ENCODE measurements around the gene ZNF692.
"Not testable (repeated sequence)": the region's sequence is repeated elsewhere in the genome, so short reads cannot be mapped to it uniquely, and the experiment has no call there.

ZNF692 gene, protein sequence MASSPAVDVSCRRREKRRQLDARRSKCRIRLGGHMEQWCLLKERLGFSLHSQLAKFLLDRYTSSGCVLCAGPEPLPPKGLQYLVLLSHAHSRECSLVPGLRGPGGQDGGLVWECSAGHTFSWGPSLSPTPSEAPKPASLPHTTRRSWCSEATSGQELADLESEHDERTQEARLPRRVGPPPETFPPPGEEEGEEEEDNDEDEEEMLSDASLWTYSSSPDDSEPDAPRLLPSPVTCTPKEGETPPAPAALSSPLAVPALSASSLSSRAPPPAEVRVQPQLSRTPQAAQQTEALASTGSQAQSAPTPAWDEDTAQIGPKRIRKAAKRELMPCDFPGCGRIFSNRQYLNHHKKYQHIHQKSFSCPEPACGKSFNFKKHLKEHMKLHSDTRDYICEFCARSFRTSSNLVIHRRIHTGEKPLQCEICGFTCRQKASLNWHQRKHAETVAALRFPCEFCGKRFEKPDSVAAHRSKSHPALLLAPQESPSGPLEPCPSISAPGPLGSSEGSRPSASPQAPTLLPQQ

DNA sequence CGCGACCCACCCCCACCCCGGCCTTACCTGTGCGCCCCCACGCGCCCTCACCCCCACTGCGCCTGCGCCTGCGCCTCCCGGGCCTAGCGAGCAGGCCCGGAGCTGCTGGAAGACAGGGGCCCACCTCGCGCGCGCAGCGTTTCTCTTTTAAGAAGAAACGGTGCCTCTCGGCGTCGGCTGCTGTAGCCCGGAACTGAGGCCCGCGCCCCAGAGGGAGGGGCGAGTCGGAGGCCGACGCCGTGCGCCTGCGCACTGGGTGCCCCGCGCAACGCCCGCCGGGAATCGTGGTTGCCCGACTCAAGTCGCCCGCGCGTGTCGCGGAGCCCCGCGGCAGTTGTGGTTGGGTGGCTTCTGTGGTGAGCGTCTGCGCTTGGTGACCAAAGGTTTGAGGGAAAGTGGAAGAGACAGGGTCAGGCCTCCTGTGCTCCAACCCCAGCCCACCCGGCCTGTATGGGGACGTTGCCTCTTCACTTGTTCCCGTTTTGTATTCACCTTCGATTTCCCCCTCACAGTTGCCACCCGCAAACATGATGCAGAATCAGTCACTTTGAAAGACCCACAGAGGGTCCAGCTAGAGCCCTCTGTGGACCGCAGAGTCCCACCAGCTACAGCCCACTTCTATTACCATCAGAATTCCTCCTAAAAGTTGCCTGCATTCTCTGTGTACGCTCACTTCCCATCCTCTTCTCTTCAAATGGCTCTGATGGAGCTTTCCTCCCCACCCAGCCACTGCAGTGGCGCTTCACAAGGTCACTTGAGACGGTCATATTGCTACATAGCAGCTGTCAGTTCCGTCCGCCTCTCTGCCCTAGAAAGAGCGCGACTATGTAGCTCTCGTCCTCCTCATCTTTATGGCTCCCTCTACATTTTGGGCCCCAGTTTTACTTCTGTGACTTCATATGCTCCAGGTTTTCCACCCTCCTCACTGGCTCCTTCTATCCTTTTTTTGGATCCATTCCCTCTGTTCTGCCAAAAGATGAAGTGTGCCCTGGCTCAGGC is at the start of gene ZNF692:
Gene ZNF692, minus strand, starts transcription at position 195 of the 999 bp plus-strand sequence. CDS start 776 bp downstream, outside the sequence.
- DNase-seq (ENCODE audit: low spot score): peak; percentile 99

DNA sequence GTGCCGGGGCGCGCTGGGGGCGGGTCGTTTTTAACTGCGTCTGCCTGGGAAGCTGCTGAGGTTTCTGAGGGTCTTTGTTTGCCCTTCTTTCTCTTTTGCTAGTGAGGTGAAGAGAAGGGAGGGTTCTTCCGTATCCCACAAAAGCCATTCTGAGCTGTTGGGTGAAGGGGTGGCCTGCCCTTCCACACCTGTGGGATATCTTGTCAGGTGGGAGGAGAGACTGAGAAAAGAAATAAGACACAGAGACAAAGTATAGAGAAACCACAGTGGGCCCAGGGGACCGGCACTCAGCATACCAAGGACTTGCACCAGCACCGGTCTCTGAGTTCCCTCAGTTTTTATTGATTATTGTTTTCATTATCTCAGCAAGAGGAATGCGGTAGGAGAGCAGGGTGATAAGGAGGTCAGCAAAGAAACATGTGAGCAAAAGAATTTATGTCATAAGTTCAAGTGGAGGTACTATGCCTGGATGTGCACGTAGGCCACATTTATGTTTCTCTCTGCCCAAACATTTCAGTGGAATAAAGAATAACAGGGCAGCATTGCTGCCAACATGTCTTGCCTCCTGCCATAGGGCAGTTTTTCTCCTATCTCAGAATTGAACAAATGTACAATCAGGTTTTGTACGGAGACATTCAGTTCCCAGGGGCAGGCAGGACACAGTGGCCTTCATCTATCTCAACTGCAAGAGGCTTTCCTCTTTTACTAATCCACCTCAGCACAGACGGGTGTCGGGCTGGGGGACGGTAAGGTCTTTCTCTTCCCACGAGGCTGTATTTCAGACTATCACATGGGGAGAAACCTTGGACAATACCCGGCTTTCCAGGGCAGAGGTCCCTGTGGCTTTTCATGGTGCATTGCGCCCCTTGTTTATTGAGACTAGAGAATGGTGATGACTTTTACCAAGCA is 48.1 kb upstream of the ZNF692 start:
- no peak for DNase-seq (ENCODE audit: low spot score)

DNA sequence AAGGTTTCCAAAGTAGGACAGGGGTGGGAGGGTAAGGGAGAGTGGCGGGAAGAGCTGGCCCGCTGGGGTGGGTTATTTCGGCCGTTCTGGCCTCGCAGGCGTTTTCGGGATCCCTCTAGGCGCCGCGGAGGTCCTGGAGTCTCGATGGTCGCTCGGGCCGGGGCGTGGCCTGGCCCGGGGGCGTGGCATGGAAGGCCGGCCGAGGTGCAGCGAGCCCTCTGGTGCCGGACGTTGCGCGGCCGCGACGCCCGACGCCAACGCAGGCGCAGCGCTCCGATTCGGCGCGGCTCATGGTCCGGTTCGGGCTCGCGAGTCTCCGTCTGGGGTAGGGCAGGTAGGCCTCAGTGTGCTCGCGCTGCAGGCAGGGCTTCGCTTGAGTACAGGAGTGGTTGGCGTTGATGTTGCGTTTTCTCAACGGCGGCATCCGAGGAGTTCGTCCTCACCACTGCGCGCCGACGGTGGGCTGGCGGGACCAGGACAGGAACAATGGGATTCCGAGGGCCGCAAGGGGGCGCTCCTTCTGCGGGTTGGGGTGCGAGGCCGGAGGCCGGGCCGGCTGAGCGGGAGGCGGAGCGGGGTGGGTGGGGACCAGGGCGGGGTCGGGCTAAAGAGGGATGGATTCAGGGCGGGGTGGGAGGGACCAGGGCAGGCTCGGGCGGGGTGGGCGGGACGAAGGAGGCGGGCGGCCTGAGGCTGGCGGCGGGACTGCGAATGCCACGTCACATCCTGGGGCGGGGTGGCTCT is 47.3 kb upstream of the ZNF692 start, which contains the start of gene PGBD2:
Gene PGBD2, plus strand, starts transcription at position 227 of the 744 bp plus-strand sequence. CDS start 7,628 bp downstream, outside the sequence.
- peak; percentile 99 for DNase-seq (ENCODE audit: low spot score)

DNA sequence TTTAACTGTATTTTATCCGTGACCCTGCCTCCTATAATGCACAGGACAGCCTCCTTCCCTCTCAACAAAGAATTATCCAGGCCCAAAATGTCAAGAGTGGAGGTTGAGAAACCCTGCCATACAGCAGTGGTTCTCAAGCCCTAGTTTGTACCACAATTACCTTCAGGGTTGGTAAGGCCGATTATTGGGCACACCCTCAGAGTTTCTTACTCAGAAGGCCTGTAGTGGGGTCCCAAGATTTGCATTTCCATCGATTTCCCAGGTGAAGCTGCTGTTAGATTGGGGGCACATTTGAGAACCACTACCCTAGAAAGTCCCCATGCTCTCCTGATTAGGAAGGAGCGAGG is 46.8 kb upstream of the ZNF692 start:
- no peak for DNase-seq (ENCODE audit: low spot score)

- no peak for DNase-seq (ENCODE audit: low spot score)
Observed at GRCh38 chr1:248904437-248905216, 45.7 kb upstream of the ZNF692 start.

- DNase-seq (ENCODE audit: low spot score): no peak
Observed at GRCh38 chr1:248901578-248901977, 42.7 kb upstream of the ZNF692 start.

- no peak for DNase-seq (ENCODE audit: low spot score)
Observed at GRCh38 chr1:248900637-248901036, 41.8 kb upstream of the ZNF692 start.

DNA sequence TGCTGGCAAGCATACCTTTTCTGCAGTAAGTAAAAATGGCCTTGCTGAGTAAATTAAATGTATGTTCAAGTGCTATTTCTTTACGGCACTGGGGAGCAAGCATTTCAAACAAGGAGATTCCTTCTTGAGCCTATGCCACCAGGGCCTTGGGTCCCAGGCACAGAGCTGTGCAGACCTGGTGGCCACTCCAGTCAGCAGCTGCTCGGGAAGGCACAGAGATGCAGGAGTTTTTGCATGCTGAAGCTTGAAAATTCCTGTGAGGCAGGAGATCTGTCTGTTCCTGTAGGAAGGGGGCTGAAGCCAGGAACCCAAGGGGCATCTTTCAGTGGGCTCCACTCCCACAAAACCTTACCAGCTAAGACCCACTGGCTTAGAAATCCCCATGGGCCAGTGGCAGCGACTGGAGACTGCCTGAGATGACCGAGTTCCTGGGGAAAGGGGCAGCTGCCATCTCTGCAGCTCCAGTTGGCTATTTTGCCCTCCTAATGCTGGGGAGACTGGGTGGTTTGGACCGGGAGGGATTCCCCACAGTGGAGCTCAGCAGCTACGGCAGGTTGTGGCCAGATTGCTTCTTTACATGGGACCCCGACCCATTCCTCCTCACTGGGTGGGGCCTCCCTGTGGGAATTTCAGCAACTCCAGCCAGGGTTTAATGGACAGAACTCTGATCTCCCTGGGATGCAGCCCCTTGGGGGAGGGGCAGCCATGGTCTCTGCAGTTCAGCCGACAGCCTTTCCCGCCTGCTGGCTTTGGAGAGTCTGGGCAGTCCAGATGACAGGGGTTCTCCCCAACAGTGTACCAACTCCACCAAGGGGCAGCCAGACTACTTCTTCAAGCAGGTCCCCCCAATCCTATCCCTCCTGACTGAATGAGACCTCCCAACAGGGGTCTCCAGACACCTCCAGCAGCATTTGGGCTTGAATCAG is 38.8 kb upstream of the ZNF692 start:
- DNase-seq (ENCODE audit: low spot score): no peak

DNA sequence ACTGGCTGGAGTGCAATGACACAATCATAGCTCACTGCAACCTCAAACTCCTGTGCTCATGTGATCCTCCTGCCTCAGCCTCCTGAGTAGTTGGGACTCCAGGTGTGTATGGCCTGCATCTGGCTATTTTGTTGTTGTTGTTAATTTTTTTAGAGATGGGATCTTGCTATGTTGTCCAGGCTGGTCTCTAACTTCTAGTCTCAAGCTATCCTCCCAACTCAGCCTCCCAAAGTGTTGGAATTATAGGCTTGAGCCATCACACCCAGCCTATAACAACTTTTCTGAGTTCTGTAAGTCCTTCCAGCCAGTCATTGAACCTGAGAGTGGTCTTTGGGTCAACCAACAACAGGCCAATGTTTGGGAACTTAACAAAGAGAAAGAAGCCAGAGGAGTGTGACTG is 36.0 kb upstream of the ZNF692 start:
- DNase-seq (ENCODE audit: low spot score): no peak

GRCh38 chr1:248892590-248892989 is 33.7 kb upstream of the ZNF692 start:
- DNase-seq (ENCODE audit: low spot score): no peak

DNA sequence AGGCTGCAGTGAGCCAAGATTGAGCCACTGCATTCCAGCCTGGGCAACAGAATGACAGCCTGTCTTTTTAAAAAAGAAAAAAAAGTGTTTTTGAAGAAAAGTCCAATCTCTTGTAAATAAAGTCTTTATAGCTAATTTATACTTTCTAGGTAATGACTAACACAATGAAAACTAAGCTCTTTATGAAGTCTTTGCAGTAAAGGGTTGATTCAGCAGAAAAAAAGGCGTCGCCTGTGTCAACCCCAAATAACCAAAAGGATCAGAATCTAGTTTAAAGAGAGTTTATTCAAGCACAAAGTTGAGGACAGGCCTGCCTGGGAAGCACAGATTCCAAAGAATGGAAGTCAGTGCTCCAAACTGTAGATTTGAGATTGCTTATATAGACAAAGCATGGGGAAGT is 32.9 kb upstream of the ZNF692 start:
- no peak for DNase-seq (ENCODE audit: low spot score)

GRCh38 chr1:248890549-248891498 is 31.9 kb upstream of the ZNF692 start:
- DNase-seq (ENCODE audit: low spot score): no peak

DNA sequence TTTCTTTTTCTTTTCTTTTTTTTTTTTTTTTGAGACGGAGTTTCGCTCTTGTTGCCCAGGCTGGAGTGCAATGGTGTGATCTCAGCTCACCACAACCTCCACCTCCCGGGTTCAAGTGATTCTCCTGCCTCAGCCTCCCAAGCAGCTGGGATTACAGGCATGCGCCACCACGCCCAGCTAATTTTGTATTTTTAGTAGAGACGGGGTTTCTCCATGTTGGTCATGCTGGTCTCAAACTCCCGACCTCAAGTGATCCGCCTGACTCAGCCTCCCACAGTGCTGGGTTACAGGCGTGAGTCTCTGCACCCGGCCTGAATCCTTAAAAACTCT is 31.0 kb upstream of the ZNF692 start:
- DNase-seq (ENCODE audit: low spot score): not testable (repeated sequence)

DNA sequence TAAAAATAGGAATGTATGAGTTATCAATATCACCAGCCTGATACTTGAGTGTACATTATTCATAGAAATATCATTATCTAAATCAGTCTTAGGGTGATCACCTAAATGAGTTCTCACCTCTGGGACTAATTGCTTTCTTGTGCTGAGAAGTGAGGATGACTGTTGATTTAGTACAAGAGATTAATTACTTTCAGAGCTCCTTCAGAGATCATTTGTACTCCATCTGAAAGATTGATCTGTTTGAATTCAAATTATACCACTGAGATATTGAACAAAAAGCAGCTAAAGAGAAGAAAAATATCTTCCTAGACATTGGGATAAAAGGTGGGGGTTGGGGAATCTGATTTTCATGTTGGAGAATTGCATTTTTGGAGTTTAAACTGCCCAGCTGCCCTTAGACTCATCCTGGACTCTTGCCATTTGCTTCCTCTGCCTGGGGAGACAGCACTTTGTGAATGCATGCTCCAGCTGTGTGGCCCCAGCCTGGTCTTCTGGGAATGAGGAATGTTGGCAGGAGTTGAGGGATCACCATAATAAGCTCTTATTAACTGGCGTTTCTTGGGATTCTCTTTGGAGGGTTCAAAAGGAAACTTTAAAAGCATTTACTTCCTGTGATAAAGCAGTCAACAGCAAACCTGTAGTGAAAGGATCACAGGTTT is 27.5 kb upstream of the ZNF692 start:
- no peak for DNase-seq (ENCODE audit: low spot score)

DNA sequence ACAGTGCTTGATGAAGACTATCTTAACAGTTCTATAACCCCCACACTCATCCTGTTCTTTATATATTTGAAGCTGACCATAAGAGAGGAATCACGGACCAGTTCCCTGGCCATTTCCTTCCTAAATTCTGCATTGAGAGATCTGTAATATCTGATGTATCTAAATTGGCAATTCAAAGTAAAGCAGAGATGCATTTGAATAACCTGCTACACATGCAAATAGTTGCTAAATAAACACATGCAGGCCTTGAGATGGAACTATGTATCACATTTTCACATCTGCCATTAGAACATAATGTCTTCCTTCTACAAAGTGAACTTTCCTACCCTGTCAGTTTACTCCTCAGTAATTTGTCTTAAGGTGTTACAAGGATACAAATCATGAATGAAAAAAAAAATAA is 26.8 kb upstream of the ZNF692 start:
- DNase-seq (ENCODE audit: low spot score): no peak

DNA sequence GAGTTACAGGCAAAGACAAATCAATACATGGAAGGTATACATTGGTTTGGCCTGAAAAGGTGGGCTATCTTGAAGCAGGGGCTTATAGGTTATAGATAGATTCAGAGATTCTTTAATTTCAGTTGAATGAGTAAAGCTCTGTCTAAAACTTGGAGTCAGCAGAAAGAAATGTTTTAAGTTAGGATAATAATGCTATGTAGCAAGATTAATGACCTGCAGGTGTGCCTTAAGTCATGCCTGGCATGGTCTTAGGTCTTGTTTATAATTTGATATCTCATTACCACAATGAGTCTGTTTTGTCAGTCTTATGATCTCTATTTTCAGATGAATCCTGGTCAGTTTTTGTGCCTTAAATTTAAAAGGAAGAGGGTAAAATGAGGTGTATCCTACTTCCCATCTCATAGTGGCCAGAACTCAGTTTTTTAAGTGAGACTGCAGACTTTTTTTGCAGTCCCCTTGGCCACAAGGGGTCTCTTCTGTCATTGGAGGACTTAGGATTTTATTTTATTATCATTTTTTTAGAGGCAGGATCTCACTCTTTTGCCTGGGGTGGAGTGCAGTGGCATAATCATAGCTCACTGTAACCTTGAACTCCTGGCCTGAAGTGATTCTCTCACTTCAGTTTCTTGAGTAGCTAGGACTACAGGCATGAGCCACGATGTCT is 25.9 kb upstream of the ZNF692 start:
- DNase-seq (ENCODE audit: low spot score): no peak

DNA sequence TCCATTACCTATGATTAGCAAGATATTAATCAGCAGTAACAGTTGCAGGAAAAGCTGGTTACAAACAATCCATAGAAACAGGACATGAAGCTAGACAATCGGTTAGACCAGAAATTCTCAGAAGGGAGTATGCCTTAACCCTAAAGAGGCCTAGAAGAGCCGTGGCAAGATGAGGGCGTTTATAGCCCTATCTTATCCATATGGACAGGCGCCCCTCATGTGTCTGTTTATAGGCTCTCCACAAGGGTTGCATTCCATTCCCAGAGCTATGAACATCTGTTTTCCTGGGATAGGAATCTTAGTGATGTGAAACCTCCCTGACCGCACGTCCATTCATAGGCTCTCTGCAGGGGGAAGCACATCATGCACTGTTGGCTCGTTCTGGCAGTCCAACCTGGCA is 23.5 kb upstream of the ZNF692 start:
- not testable (repeated sequence) for DNase-seq (ENCODE audit: low spot score)

Data from AG08396 (cell line).